Mesodermal cell (in vitro differentiated cells): ENCODE data around the gene MCC.

Experiments used
- H3K27ac ChIP-seq: 2 replicates; pipeline ENCODE4 v1.7.0; 2013; ENCODE audit warnings: mild to moderate bottlenecking, low read depth, low read length, moderate library complexity; ENCODE audit not compliant: severe bottlenecking
- H3K36me3 ChIP-seq: 2 replicates; pipeline ENCODE4 v1.7.1; 2013; ENCODE audit warnings: mild to moderate bottlenecking, low read length, moderate library complexity; ENCODE audit not compliant: control insufficient read depth, insufficient read depth
- H3K4me1 ChIP-seq: one replicate; pipeline ENCODE4 v1.7.1; 2013; ENCODE audit warnings: mild to moderate bottlenecking, low read length; ENCODE audit not compliant: insufficient read depth, control insufficient read depth, poor library complexity, severe bottlenecking
- H3K4me3 ChIP-seq: 2 replicates; pipeline ENCODE4 v1.7.0; 2013; ENCODE audit warnings: low read length, control low read depth, mild to moderate bottlenecking; ENCODE audit not compliant: insufficient read depth, poor library complexity, severe bottlenecking; ENCODE audit errors: extremely low read depth
- H3K9me3 ChIP-seq: 2 replicates; pipeline ENCODE4 v1.7.1; 2013; ENCODE audit warnings: mild to moderate bottlenecking, low read length, moderate library complexity; ENCODE audit not compliant: control insufficient read depth
- WGBS, 2 experiments: methylation state at CpG; one replicate each; pipeline ENCODE4 v1.1.5; 2013; ENCODE audit warnings: missing lambda C conversion rate in 2 of 2; ENCODE audit not compliant: insufficient coverage in 2 of 2; 5-methylcytosine and 5-hydroxymethylcytosine counted together

Gene MCC

DNA sequence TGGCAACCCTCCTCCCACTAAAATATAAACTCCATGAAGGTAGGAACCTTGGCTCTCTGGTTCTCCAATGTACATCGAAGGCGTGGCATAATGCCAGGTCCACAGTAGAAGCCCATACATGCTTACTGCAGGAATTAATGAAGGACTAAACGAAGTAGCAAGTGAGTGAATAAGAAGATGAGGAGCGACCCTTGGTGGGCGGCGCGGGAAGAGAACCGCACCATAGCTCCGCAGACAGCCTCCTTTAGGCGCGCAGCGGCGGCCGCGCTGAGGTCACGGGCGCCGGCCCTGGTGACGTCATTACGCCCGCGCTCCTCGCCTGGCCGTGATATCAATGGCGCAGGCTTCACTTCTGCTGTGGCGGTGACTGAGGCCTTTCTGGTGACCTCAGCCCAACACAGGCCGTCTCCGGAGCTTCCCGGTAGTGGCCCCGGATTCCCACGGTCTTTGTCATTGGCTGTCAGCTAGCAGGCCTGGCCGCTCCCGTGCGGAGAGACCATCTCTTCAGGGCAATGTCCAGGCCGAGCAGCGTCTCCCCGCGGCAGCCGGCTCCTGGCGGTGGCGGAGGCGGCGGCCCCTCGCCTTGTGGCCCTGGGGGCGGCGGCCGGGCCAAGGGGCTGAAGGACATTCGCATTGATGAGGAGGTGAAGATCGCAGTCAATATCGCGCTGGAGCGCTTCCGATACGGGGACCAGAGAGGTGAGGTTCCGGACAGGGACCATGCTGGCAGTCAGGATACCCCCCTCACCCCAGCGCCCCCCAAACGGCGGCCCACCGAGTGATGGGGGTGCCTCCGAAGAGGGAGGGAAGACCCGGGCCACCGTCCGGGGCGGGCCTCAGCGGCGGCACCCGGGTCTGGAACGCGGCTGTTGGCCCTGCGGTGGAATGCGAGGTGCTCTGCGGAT is 25.4 kb upstream of the MCC start, which contains the start of gene YTHDC2:
Gene YTHDC2, plus strand, starts transcription at position 311 of the 905 bp plus-strand sequence. Its CDS starts 202 bp downstream, at position 513.
- no peaks in the 10 kb centered on the region for H3K4me1 ChIP-seq
- no peaks in the 10 kb centered on the region for H3K9me3 ChIP-seq
- peak within 1 kb of the TSS; percentile 60 for H3K4me3 ChIP-seq
- peak within 1 kb of the TSS; percentile 97 for H3K27ac ChIP-seq
- WGBS, 2 experiments, result 1 to 2% methylated on average over 44 to 65 of the region's 72 CpGs
- H3K36me3 ChIP-seq, result peaks cover 17% of the 10 kb centered on the region

DNA sequence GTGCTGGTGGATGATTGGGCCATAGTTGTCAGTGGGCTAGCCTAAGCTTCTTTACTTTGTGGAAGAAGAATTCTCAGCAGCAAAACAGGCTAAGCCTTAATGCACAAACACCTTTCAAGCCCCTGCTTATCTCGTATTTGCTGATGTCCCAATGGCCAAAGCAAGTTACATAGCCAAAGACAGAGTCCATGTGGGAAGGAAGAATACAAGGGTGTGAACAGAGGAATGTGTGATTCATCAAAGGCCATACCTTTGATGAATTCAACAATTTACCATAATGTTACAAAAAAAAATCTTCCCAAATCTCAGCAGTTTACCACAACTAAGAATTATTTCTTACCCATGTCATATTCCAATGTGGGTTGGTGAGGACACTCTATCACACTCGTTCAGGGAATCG is 24.1 kb upstream of the MCC start:
- no peaks in the 10 kb centered on the region for H3K9me3 ChIP-seq
- H3K4me3 ChIP-seq, result no peak overlapping the region
- peaks cover 10% of the 10 kb centered on the region for H3K36me3 ChIP-seq
- no peak overlapping the region for H3K27ac ChIP-seq
- H3K4me1 ChIP-seq, result no peaks in the 10 kb centered on the region
- 87% methylated on average over 3 of the region's 3 CpGs; no CpG with 5 or more reads in 1 of the 2 experiments for WGBS, 2 experiments

DNA sequence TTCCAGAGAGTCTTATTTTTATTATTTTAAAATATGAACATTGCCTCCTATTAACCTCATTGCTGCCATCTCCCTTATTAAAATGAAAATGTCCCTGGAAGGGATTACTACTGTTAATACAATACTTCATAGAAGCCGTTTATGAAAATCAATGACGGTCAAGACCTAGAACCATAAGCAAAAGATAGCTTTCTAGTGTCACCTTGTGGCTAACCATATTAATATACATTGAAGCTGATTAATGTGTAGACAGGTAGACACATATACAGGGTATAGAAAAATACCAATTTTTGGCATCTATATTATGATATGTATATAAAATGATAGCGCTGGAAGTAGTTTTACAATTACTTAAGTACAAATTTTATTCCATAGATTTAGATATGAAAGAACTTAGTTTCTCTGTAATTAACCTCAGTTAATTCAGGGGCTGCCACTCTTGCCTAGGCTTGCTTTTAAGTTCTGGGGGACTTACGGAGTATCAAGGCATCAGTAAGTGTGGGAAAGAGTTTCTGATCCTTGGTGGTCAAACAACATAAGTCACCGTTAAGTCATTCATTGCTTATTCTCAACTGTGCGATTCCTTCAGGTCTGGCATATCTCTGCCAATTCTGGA is 22.7 kb upstream of the MCC start:
- Histone ChIP-seq H3K4me1 (no peaks in the 10 kb centered on the region), H3K36me3 (peaks cover 5% of the 10 kb centered on the region), H3K4me3 (no peak overlapping the region), H3K27ac (no peak overlapping the region), H3K9me3 (no peaks in the 10 kb centered on the region)
- WGBS, 2 experiments, result 83 to 93% methylated on average over 1 to 2 of the region's 6 CpGs

DNA sequence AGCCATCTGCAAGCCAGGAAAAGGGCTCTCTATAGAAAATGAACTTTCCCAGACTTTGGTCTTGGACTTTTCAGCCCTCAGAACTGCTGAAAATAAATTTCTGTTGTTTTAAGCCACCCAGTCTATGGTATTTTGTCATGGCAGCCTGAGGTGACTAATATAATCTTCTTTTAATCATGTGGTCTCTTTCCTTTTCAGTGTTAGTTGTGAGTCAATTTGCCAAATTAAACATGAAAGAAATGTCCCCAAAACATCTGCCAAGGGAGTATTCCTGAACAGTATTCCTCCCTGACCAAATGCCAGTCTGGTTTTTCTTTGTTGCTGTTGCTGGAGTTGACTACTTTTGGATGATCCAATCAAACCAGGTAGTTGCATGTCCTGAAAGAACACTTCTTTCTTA is 20.5 kb upstream of the MCC start:
- H3K36me3 ChIP-seq, result no peaks in the 10 kb centered on the region
- H3K9me3 ChIP-seq, result no peaks in the 10 kb centered on the region
- H3K4me1 ChIP-seq, result peaks cover 11% of the 10 kb centered on the region
- no peak overlapping the region for H3K27ac ChIP-seq
- H3K4me3 ChIP-seq, result no peak overlapping the region

DNA sequence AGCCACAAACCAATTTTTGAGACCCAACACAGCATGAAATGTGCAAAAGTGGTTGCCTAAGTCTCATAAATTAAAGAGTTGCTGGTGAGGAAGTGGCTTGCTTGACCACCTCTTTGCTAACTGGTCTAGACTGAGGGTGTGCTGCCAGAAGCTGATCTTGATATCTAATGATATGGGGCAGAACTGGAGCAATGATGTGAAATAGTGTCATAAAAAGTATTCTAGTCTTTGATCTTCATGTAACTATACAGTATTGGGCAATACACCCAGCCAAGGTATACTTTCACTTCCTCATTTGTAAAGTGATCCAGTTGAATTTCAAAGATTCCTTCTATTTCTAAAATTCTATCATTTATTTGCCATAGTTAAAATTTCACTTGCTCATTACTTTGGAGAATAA is 19.3 kb upstream of the MCC start:
- Histone ChIP-seq H3K4me1 (peaks cover 11% of the 10 kb centered on the region), H3K4me3 (no peak overlapping the region), H3K36me3 (no peaks in the 10 kb centered on the region), H3K9me3 (no peaks in the 10 kb centered on the region), H3K27ac (no peak overlapping the region)

DNA sequence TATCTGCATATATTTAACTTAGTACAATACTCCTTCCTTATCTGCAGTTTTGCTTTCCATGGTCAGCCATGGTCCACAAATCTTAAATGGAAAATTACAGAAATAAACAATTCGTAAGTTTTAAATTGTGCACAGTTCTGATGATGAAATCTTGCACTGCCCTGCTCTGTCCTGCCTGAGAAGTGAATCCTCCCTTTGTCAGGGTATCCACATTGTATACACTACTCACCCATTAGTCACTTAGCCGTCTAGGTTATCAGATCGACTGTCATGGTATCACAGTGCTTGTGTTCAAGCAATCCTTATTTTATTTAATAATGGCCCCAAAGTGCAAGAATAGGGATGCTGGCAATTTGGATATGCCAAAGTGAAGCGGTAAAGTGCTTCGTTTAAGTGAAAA is 16.9 kb upstream of the MCC start:
- WGBS, 2 experiments, result 87 to 89% methylated on average over 3 to 5 of the region's 5 CpGs
- H3K9me3 ChIP-seq, result no peaks in the 10 kb centered on the region
- no peak overlapping the region for H3K4me3 ChIP-seq
- H3K4me1 ChIP-seq, result peaks cover 11% of the 10 kb centered on the region
- no peaks in the 10 kb centered on the region for H3K36me3 ChIP-seq
- no peak overlapping the region for H3K27ac ChIP-seq

DNA sequence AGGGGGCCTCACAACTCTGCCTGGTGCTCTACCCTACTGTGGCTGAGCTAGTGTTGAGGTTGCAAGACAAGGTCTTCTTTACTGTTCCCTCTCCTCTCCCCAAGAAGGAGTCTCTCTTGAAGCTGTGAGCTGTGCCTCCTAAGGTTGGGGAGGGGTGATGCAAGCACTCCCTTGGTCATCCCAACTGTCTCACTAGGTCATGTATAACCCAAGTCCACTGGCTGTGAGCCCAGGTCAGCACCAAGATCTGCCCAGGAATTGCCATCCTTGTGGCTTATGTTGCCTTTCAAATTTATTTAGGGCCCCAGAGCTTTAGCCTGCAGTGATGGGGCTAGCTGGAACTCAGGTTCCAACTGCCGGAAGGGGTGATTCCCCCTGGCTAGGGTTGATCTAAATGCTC is 14.9 kb upstream of the MCC start:
- no peaks in the 10 kb centered on the region for H3K36me3 ChIP-seq
- H3K27ac ChIP-seq, result no peak overlapping the region
- peaks cover 11% of the 10 kb centered on the region for H3K4me1 ChIP-seq
- H3K4me3 ChIP-seq, result no peak overlapping the region
- 88% methylated on average over 1 of the region's 1 CpG for WGBS, 2 experiments
- no peaks in the 10 kb centered on the region for H3K9me3 ChIP-seq

DNA sequence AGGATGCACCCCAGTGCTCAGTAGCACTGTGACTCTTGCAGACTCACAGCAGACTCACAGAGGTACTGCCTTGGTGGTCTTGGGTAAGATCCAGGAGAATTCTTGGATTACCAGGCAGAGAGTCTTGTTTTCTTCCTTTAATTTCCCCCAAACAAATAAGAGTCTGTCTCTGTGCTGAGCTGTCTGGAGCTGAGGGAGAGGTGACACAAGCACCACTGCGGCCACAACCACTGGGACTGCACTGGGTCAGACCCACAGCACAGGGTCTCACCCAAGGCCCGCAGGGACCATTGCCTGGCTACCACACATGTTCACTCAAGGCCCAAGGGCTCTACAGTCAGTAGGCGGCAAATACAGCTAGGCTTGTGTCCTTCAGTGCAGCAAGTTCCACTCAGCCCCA is 13.8 kb upstream of the MCC start:
- H3K27ac ChIP-seq, result no peak overlapping the region
- no peaks in the 10 kb centered on the region for H3K36me3 ChIP-seq
- no peak overlapping the region for H3K4me3 ChIP-seq
- no peaks in the 10 kb centered on the region for H3K9me3 ChIP-seq
- 89 to 94% methylated on average over 3 of the region's 3 CpGs for WGBS, 2 experiments
- peaks cover 11% of the 10 kb centered on the region for H3K4me1 ChIP-seq

DNA sequence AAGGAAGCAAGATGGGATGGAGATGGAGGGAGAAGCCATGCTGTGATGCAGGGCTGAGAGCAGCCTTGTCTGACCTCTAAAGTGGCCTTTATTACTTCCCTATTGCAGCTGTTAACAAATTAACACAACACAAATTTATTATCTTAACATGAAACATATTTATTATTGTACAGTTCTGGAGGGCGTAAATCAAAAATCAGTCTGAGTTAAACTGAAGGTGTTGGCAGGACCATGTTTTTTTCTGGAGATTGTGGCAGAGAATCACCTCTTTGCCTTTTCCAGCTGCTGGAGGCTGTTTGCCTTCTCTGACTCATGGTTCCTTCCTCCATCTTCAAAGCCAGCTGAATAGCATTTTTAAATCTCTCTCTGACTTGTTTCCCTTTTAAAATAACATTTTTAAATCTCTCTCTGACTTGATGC is 7.2 kb upstream of the MCC start:
- no peak overlapping the region for H3K27ac ChIP-seq
- H3K4me1 ChIP-seq, result no peaks in the 10 kb centered on the region
- H3K36me3 ChIP-seq, result no peaks in the 10 kb centered on the region
- no CpG with 5 or more reads among the region's 1 CpG for WGBS, 2 experiments
- H3K4me3 ChIP-seq, result no peak overlapping the region
- H3K9me3 ChIP-seq, result peaks cover 11% of the 10 kb centered on the region

DNA sequence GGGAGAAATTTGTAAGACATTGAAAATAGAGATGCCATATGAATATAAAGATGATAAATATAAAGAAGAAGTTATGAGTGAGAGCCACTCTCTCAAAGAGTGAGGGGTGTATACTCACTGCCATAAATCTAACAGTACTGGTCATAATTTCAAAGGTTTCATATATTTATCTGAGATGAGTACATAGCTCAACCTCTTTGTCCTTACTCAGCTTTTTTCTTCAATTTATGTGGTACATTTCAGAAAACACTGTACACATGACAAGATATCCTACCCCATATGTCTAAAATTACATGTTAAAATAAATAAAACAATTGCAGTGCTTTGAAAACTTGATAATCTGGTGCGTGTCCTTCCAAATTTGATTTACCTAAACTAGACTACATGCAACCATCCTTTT is 5.2 kb upstream of the MCC start:
- no peaks in the 10 kb centered on the region for H3K36me3 ChIP-seq
- H3K27ac ChIP-seq, result no peak overlapping the region
- no peak overlapping the region for H3K4me3 ChIP-seq
- 67 to 80% methylated on average over 1 of the region's 1 CpG for WGBS, 2 experiments
- peaks cover 17% of the 10 kb centered on the region for H3K9me3 ChIP-seq
- peaks cover 5% of the 10 kb centered on the region for H3K4me1 ChIP-seq

DNA sequence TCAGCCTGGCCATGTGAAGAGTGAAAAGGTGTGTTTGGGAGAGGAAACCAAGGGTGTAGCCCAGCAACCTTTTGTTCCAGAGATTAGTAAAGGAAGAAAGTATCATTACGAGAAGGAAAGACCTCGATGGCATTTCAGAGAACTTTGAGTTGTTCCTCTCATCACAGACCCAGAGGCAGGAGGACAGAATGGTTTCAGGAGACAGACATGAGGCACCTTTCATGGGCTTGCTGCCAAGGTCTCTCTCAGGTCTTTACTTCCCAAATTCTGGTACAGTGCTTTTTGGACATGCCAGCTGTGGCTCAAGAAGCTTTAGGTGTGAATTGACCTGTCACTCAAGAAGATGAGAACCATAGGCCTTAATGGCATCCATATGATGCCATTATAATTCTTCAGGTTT is 2.8 kb upstream of the MCC start:
- 73 to 100% methylated on average over 2 of the region's 2 CpGs for WGBS, 2 experiments
- H3K27ac ChIP-seq, result no peak overlapping the region
- H3K4me3 ChIP-seq, result no peak overlapping the region
- H3K36me3 ChIP-seq, result no peaks in the 10 kb centered on the region
- H3K4me1 ChIP-seq, result peaks cover 5% of the 10 kb centered on the region
- peaks cover 17% of the 10 kb centered on the region for H3K9me3 ChIP-seq
